HG02678 (cell line): ENCODE results near the gene RHEX.

ENCODE experiments used
- ATAC-seq: cut with Tn5 transposase; IDR thresholded peaks from one replicate; pipeline ENCODE4 v1.9.1; 2021; ENCODE audit warnings: mild to moderate bottlenecking, moderate library complexity; ENCODE audit not compliant: unreplicated experiment

Gene RHEX

GRCh38 chr1:206114692-206115640 lies 62.0 kb downstream of the RHEX start:
- ATAC-seq, result no peak

GRCh38 chr1:206115791-206116190 lies 62.8 kb downstream of the RHEX start:
- ATAC-seq, result no peak

- no peak for ATAC-seq
Observed at GRCh38 chr1:206116191-206116872, 63.4 kb downstream of the RHEX start.

GRCh38 chr1:206116873-206117150 lies 63.8 kb downstream of the RHEX start:
- ATAC-seq, result no peak

- no peak for ATAC-seq
Observed at GRCh38 chr1:206117151-206117948, 64.4 kb downstream of the RHEX start, which contains the start of gene AVPR1B. TSS of gene AVPR1B (minus strand) at chr1:206117388. CDS start at chr1:206116890, 498 bp downstream.

GRCh38 chr1:206120406-206120805 lies 67.4 kb downstream of the RHEX start:
- ATAC-seq, result no peak

- ATAC-seq, result no peak
Observed at GRCh38 chr1:206121269-206121668, 68.3 kb downstream of the RHEX start.

- no peak for ATAC-seq
Observed at GRCh38 chr1:206122686-206123085, 69.7 kb downstream of the RHEX start.

GRCh38 chr1:206125346-206125745 lies 72.4 kb downstream of the RHEX start:
- ATAC-seq, result no peak

GRCh38 chr1:206127336-206127735 lies 74.4 kb downstream of the RHEX start:
- ATAC-seq, result no peak

GRCh38 chr1:206128196-206128595 lies 75.2 kb downstream of the RHEX start:
- ATAC-seq, result no peak

GRCh38 chr1:206131037-206131436 lies 78.1 kb downstream of the RHEX start:
- ATAC-seq, result no peak

- ATAC-seq, result no peak
Observed at GRCh38 chr1:206133751-206134415, 80.9 kb downstream of the RHEX start.

GRCh38 chr1:206135248-206135647 lies 82.3 kb downstream of the RHEX start:
- no peak for ATAC-seq

- no peak for ATAC-seq
Observed at GRCh38 chr1:206136241-206136640, 83.3 kb downstream of the RHEX start.

GRCh38 chr1:206142011-206142410 lies 89.0 kb downstream of the RHEX start:
- no peak for ATAC-seq

- no peak for ATAC-seq
Observed at GRCh38 chr1:206142770-206143169, 89.8 kb downstream of the RHEX start.

- ATAC-seq, result no peak
Observed at GRCh38 chr1:206143537-206144172, 90.7 kb downstream of the RHEX start.

GRCh38 chr1:206144605-206145004 lies 91.6 kb downstream of the RHEX start:
- no peak for ATAC-seq

- no peak for ATAC-seq
Observed at GRCh38 chr1:206145771-206146290, 92.9 kb downstream of the RHEX start.
